Large intestine (tissue), 3 donors: ENCODE measurements around the gene FRMD4B. TPM values are rescaled to one million over a fixed set of nuclear protein-coding genes. Genes with fewer than 3 reads are reported as not detected.

Experiments used
- DNase-seq, 2 donors: peaks; one replicate each; pipeline versions ENCODE4 v3.0.0 to v3.0.0-alpha.2; 2013
- H3K27ac ChIP-seq: one replicate; pipeline ENCODE4 v1.5.1; 2013; ENCODE audit warnings: low read length
- H3K27me3 ChIP-seq: 2 replicates; pipeline ENCODE4 v1.6.1; 2013; ENCODE audit warnings: low read length; ENCODE audit not compliant: control insufficient read depth, insufficient read depth
- H3K36me3 ChIP-seq: 2 replicates; pipeline ENCODE4 v1.6.1; 2013; ENCODE audit warnings: low read length; ENCODE audit not compliant: control insufficient read depth, insufficient read depth
- H3K4me1 ChIP-seq: one replicate; pipeline ENCODE4 v1.6.1; 2013; ENCODE audit warnings: low read length; ENCODE audit not compliant: control insufficient read depth, insufficient read depth
- H3K4me3 ChIP-seq: one replicate; pipeline ENCODE4 v1.5.1; 2013; ENCODE audit warnings: low read length
- H3K9me3 ChIP-seq: one replicate; pipeline ENCODE4 v1.6.1; 2013; ENCODE audit warnings: mild to moderate bottlenecking, low read depth, low read length, moderate library complexity; ENCODE audit not compliant: control insufficient read depth
- WGBS: methylation state at CpG from one replicate; pipeline ENCODE4 v1.1.5; 2013; ENCODE audit warnings: low lambda C conversion rate; ENCODE audit not compliant: insufficient coverage; 5-methylcytosine and 5-hydroxymethylcytosine counted together
- polyA plus RNA-seq: library from polyadenylated mRNA; unstranded; fragments of 120-200 nt; gene quantifications from one replicate; pipeline ENCODE4 v1.2.1, GENCODE V29; 2013

The FRMD4B gene
- polyA plus RNA-seq, 1 donor, result 15.7 TPM

- H3K36me3 ChIP-seq, result no peaks in the 10 kb centered on the region
- H3K27ac ChIP-seq, result no peak overlapping the region
- H3K4me1 ChIP-seq, result no peaks in the 10 kb centered on the region
- DNase-seq, result no peak
- H3K27me3 ChIP-seq, result no peaks in the 10 kb centered on the region
- no CpG with 5 or more reads among the region's 5 CpGs for WGBS
- no peak overlapping the region for H3K4me3 ChIP-seq
- no peaks in the 10 kb centered on the region for H3K9me3 ChIP-seq
Observed at GRCh38 chr3:69368129-69368741, 17.7 kb downstream of the FRMD4B start.

- H3K27ac ChIP-seq, result no peak overlapping the region
- no peaks in the 10 kb centered on the region for H3K36me3 ChIP-seq
- no peaks in the 10 kb centered on the region for H3K27me3 ChIP-seq
- DNase-seq, result no peak
- H3K4me3 ChIP-seq, result no peak overlapping the region
- WGBS, result 80% methylated on average over 1 of the region's 3 CpGs
- no peaks in the 10 kb centered on the region for H3K4me1 ChIP-seq
- no peaks in the 10 kb centered on the region for H3K9me3 ChIP-seq
Observed at GRCh38 chr3:69367586-69367985, 18.3 kb downstream of the FRMD4B start.

GRCh38 chr3:69364354-69364753 is 21.5 kb downstream of the FRMD4B start:
- H3K4me3 ChIP-seq, result no peak overlapping the region
- H3K27ac ChIP-seq, result no peak overlapping the region
- no peak for DNase-seq
- WGBS, result 78% methylated on average over 4 of the region's 5 CpGs
- no peaks in the 10 kb centered on the region for H3K4me1 ChIP-seq
- no peaks in the 10 kb centered on the region for H3K36me3 ChIP-seq
- H3K9me3 ChIP-seq, result no peaks in the 10 kb centered on the region
- no peaks in the 10 kb centered on the region for H3K27me3 ChIP-seq

GRCh38 chr3:69360690-69361089 is 25.2 kb downstream of the FRMD4B start:
- no peak overlapping the region for H3K27ac ChIP-seq
- no peak overlapping the region for H3K4me3 ChIP-seq
- no peaks in the 10 kb centered on the region for H3K36me3 ChIP-seq
- H3K9me3 ChIP-seq, result no peaks in the 10 kb centered on the region
- no peaks in the 10 kb centered on the region for H3K27me3 ChIP-seq
- H3K4me1 ChIP-seq, result no peaks in the 10 kb centered on the region
- no CpG with 5 or more reads among the region's 2 CpGs for WGBS
- DNase-seq, result no peak

GRCh38 chr3:69359916-69360315 is 26.0 kb downstream of the FRMD4B start:
- H3K4me1 ChIP-seq, result no peaks in the 10 kb centered on the region
- no peak overlapping the region for H3K27ac ChIP-seq
- no peak for DNase-seq
- H3K9me3 ChIP-seq, result no peaks in the 10 kb centered on the region
- H3K27me3 ChIP-seq, result no peaks in the 10 kb centered on the region
- H3K4me3 ChIP-seq, result no peak overlapping the region
- H3K36me3 ChIP-seq, result no peaks in the 10 kb centered on the region

- Histone ChIP-seq H3K4me1 (no peaks in the 10 kb centered on the region), H3K27me3 (no peaks in the 10 kb centered on the region), H3K27ac (no peak overlapping the region), H3K4me3 (no peak overlapping the region), H3K9me3 (no peaks in the 10 kb centered on the region), H3K36me3 (no peaks in the 10 kb centered on the region)
- DNase-seq, result no peak
- 63% methylated on average over 3 of the region's 6 CpGs for whole genome bisulfite sequencing
Observed at GRCh38 chr3:69359339-69359893, 26.5 kb downstream of the FRMD4B start.

GRCh38 chr3:69357196-69357595 is 28.7 kb downstream of the FRMD4B start:
- Histone ChIP-seq H3K27ac (no peak overlapping the region), H3K4me3 (no peak overlapping the region), H3K4me1 (no peaks in the 10 kb centered on the region), H3K9me3 (no peaks in the 10 kb centered on the region), H3K36me3 (no peaks in the 10 kb centered on the region), H3K27me3 (no peaks in the 10 kb centered on the region)
- no CpG with 5 or more reads among the region's 2 CpGs for WGBS
- no peak for DNase-seq

- Histone ChIP-seq H3K4me1 (no peaks in the 10 kb centered on the region), H3K36me3 (no peaks in the 10 kb centered on the region), H3K27me3 (peaks cover 2% of the 10 kb centered on the region), H3K27ac (no peak overlapping the region), H3K4me3 (no peak overlapping the region), H3K9me3 (no peaks in the 10 kb centered on the region)
- 100% methylated on average over 2 of the region's 2 CpGs for WGBS
- no peak for DNase-seq
Observed at GRCh38 chr3:69354948-69355347, 30.9 kb downstream of the FRMD4B start.

- no peaks in the 10 kb centered on the region for H3K9me3 ChIP-seq
- 100% methylated on average over 3 of the region's 15 CpGs for WGBS
- H3K27ac ChIP-seq, result no peak overlapping the region
- DNase-seq, result peak in 1 of 2 donors; percentile 11
- H3K27me3 ChIP-seq, result peaks cover 2% of the 10 kb centered on the region
- no peaks in the 10 kb centered on the region for H3K36me3 ChIP-seq
- no peaks in the 10 kb centered on the region for H3K4me1 ChIP-seq
- H3K4me3 ChIP-seq, result no peak overlapping the region
Observed at GRCh38 chr3:69353503-69353902, 32.4 kb downstream of the FRMD4B start.

GRCh38 chr3:69353088-69353478 is 32.8 kb downstream of the FRMD4B start:
- no CpG with 5 or more reads among the region's 4 CpGs for whole genome bisulfite sequencing
- Histone ChIP-seq H3K4me1 (no peaks in the 10 kb centered on the region), H3K27me3 (peaks cover 2% of the 10 kb centered on the region), H3K36me3 (no peaks in the 10 kb centered on the region), H3K4me3 (no peak overlapping the region), H3K27ac (no peak overlapping the region), H3K9me3 (no peaks in the 10 kb centered on the region)
- no peak for DNase-seq
